NB4 (cell line): ENCODE results near the gene ST14.
"Not testable (repeated sequence)": the region's sequence is repeated elsewhere in the genome, so short reads cannot be mapped to it uniquely, and the experiment has no call there.

ENCODE experiments used
- POLR2A ChIP-seq: IDR thresholded peaks from 2 replicates; pipeline ENCODE4 v1.6.1; 2011; ENCODE audit warnings: mild to moderate bottlenecking; ENCODE audit not compliant: insufficient read length; ENCODE audit errors: extremely low read depth
- TF ChIP-seq, protein P1 (sequence below): IDR thresholded peaks from one replicate; pipeline ENCODE4 v1.5.1; 2012; ENCODE audit warnings: low read depth, low read length
- TF ChIP-seq, protein P2 (sequence below): IDR thresholded peaks from 2 replicates; pipeline ENCODE4 v1.6.1; 2011; ENCODE audit warnings: low read depth, low read length

DNA sequence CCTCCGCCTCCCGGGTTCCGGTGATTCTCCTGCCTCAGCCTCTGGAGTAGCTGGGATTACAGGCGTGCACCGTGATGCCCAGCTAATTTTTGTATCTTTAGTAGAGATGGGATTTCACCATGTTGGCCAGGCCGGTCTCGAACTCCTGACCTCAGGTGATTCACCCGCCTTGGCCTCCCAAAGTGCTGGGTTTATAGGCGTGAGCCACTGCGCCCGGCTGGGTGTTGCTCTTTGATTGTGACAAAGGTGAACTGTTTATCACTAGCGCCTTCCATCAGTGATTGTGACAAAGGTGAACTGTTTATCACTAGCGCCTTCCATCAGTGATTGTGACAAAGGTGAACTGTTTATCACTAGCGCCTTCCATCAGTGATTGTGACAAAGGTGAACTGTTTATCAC, 34.0 kb downstream of the ST14 start:
- TF ChIP-seq, protein P1, sequence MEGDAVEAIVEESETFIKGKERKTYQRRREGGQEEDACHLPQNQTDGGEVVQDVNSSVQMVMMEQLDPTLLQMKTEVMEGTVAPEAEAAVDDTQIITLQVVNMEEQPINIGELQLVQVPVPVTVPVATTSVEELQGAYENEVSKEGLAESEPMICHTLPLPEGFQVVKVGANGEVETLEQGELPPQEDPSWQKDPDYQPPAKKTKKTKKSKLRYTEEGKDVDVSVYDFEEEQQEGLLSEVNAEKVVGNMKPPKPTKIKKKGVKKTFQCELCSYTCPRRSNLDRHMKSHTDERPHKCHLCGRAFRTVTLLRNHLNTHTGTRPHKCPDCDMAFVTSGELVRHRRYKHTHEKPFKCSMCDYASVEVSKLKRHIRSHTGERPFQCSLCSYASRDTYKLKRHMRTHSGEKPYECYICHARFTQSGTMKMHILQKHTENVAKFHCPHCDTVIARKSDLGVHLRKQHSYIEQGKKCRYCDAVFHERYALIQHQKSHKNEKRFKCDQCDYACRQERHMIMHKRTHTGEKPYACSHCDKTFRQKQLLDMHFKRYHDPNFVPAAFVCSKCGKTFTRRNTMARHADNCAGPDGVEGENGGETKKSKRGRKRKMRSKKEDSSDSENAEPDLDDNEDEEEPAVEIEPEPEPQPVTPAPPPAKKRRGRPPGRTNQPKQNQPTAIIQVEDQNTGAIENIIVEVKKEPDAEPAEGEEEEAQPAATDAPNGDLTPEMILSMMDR, result not testable (repeated sequence)
- not testable (repeated sequence) for TF ChIP-seq POLR2A
- TF ChIP-seq, protein P2, sequence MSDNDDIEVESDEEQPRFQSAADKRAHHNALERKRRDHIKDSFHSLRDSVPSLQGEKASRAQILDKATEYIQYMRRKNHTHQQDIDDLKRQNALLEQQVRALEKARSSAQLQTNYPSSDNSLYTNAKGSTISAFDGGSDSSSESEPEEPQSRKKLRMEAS, result not testable (repeated sequence)
